Adrenal gland (tissue), 12 donors: ENCODE results near the gene ANKFN1. TPM values are rescaled to one million over a fixed set of nuclear protein-coding genes. Genes with fewer than 3 reads are reported as not detected.

Source experiments
- DNase-seq, 7 donors: peaks; one replicate each; pipeline ENCODE4 v3.0.0-alpha.2; 2019 to 2020
- H3K27ac ChIP-seq, 5 donors: fragments of 200-600 bp; sonication (generic) in 4 of 5; 1 replicate in 3 of 5; 2 replicates in 2 of 5; pipeline versions ENCODE4 v1.5.1 to v1.8.0; 2016 to 2020; ENCODE audit warnings: mild to moderate bottlenecking in 1 of 5
- H3K27me3 ChIP-seq: fragments of 200-600 bp; 2 replicates; pipeline ENCODE4 v1.8.0; 2021
- H3K36me3 ChIP-seq, 2 donors: fragments of 200-600 bp; replicated peaks in 1 of 2; 1 replicate in 1 of 2; 2 replicates in 1 of 2; pipeline versions ENCODE4 v1.5.1 to v1.8.0; 2018 to 2022
- H3K4me1 ChIP-seq, 2 donors: fragments of 200-600 bp; replicated peaks in 1 of 2; 1 replicate in 1 of 2; 2 replicates in 1 of 2; pipeline versions ENCODE4 v1.5.1 to v1.8.0; 2018 to 2021
- H3K4me3 ChIP-seq, 4 donors: fragments of 200-600 bp; sonication (generic) in 3 of 4; one replicate each; pipeline ENCODE4 v1.5.1; 2016 to 2018
- H3K9me3 ChIP-seq, 3 donors: fragments of 200-600 bp; sonication (generic) in 1 of 3; replicated peaks in 1 of 3; 1 replicate in 2 of 3; 2 replicates in 1 of 3; pipeline versions ENCODE4 v1.5.1 to v1.8.0; 2016 to 2021
- POLR2A ChIP-seq, 2 donors: fragments of 450-650 bp; IDR thresholded peaks; one replicate each; pipeline ENCODE4 v1.6.1; 2017; ENCODE audit warnings: antibody characterized with exemption in 2 of 2, mild to moderate bottlenecking in 2 of 2, moderate library complexity in 1 of 2
- WGBS, 4 donors: extraction: QIAGEN DNeasy Blood & Tissue Kit in 2 of 4; methylation state at CpG; one replicate each; pipeline versions ENCODE4 v1.1.5 to v1.1.7; 2013 to 2017; 5-methylcytosine and 5-hydroxymethylcytosine counted together
- intact Hi-C, 2 donors: fragments of 100-400 bp; cut with DNase I; formaldehyde crosslinking; loops; one replicate each; pipeline versions ENCODE4 v1.14.1 to v1.15.0; 2022 to 2023
- polyA plus RNA-seq, 3 donors: library from polyadenylated mRNA; stranded (reverse); fragments of 200-250 nt in 2 of 3; fragments of 350-450 nt in 1 of 3; fragmentation: Illumina TruSeq in 1 of 3; extraction: RNeasy Lipid Tissue Mini Kit (QIAGEN cat#74804) in 1 of 3; gene quantifications; one replicate each; pipeline ENCODE4 v1.2.3, GENCODE V29; 2013 to 2014
- total RNA-seq, 9 donors: library from RNA; depleted of rRNA in 4 of 9; stranded (reverse); fragments of >200 nt in 4 of 9; fragments of 120-200 nt in 1 of 9; fragmentation: NEBNext Ultra II Directional in 1 of 9; extraction: Animal tissue kit (Norgen Biotek cat#: 25700) in 1 of 9; gene quantifications; one replicate each; pipeline versions ENCODE4 v1.1.0 to v1.2.4, GENCODE V29; 2013 to 2023
- TF ChIP-seq, protein P1 (sequence below), 6 experiments: fragments of 450-650 bp in 4 of 6; fragments of 200-600 bp in 2 of 6; sonication (generic) in 1 of 6; IDR thresholded peaks; 1 replicate in 5 of 6; 2 replicates in 1 of 6; pipeline versions ENCODE4 v1.5.1 to v1.8.0; 2016 to 2021; ENCODE audit warnings: antibody characterized with exemption in 6 of 6, mild to moderate bottlenecking in 2 of 6, moderate library complexity in 1 of 6
- donor health status: healthy with polysubstance abuse.
- donor health status: Bipolar disorder and iron deficiency.
- donor health status: DM: yes; HTN: yes; CAD: no.
- donor health status: DM: no; HTN: no; CAD: no.
- donor health status: DM: no; HTN: no; CAD: no.
- donor health status: DM: yes; HTN: yes; CAD: no.

The ANKFN1 gene
- total and polyA plus RNA-seq, 12 donors, result 0.18 to 1.6 (median 0.41) TPM; not detected in 5

DNA sequence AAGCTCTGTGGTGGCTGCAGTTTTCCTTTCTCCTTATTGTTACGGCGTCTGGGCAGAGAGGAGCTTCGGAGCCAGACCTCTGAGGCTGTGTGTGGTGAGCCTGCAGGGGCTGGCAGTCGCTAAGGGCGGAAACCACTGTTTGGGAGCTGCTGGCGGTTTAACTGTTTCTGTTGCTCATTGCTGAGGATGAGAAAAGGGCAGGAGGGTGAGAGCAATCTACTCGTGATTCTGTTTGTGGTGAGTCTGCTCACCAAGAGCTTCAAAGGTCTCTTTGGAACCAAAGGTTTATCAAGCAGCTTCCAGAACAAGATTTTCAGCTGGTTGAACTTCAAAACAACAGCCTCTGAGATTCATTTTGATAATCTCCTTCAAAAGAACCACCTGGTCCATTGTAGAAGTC lies 143.9 kb downstream of the ANKFN1 start:
- Histone ChIP-seq H3K4me1 (no peaks in the 10 kb centered on the region), H3K9me3 (no peaks in the 10 kb centered on the region), H3K27me3 (no peaks in the 10 kb centered on the region), H3K4me3 (no peak overlapping the region), H3K36me3 (no peaks in the 10 kb centered on the region), H3K27ac (no peak overlapping the region)
- WGBS, 4 donors, result 11 to 22% (median 17%) methylated on average over 7 of the region's 7 CpGs
- intact Hi-C loops, result no loop called here
- no peak for DNase-seq
- TF ChIP-seq, protein P1, sequence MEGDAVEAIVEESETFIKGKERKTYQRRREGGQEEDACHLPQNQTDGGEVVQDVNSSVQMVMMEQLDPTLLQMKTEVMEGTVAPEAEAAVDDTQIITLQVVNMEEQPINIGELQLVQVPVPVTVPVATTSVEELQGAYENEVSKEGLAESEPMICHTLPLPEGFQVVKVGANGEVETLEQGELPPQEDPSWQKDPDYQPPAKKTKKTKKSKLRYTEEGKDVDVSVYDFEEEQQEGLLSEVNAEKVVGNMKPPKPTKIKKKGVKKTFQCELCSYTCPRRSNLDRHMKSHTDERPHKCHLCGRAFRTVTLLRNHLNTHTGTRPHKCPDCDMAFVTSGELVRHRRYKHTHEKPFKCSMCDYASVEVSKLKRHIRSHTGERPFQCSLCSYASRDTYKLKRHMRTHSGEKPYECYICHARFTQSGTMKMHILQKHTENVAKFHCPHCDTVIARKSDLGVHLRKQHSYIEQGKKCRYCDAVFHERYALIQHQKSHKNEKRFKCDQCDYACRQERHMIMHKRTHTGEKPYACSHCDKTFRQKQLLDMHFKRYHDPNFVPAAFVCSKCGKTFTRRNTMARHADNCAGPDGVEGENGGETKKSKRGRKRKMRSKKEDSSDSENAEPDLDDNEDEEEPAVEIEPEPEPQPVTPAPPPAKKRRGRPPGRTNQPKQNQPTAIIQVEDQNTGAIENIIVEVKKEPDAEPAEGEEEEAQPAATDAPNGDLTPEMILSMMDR (IDR thresholded peaks at IDR 0.05), result no peak
- no peak for TF ChIP-seq POLR2A (IDR thresholded peaks at IDR 0.05)

DNA sequence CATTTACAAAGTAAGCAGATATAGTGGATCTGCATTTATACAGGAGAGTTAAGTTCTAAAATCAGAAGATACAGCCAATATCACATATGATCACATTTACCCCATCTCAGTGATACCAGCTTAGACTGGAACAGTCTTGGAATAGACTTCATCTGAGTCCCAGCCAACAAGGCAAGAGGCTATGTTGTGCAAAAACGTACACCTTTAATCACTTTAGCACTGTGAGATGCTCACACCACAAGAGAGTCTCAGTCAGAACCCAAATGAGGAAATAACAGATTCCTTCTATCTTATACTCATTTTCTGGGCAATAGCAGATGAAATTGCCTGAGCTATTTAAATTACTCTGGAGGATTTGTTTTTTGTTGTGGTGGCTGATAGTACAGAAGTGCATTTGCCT lies 145.6 kb downstream of the ANKFN1 start:
- Histone ChIP-seq H3K9me3 (no peaks in the 10 kb centered on the region), H3K27ac (no peak overlapping the region), H3K27me3 (no peaks in the 10 kb centered on the region), H3K4me1 (no peaks in the 10 kb centered on the region), H3K4me3 (no peak overlapping the region), H3K36me3 (no peaks in the 10 kb centered on the region)
- 36 to 64% (median 48%) methylated on average over 1 of the region's 1 CpG for WGBS, 4 donors
- intact Hi-C loops, result no loop called here
- DNase-seq, result no peak
- TF ChIP-seq, protein P1 (IDR thresholded peaks at IDR 0.05), result no peak
- no peak for TF ChIP-seq POLR2A (IDR thresholded peaks at IDR 0.05)

DNA sequence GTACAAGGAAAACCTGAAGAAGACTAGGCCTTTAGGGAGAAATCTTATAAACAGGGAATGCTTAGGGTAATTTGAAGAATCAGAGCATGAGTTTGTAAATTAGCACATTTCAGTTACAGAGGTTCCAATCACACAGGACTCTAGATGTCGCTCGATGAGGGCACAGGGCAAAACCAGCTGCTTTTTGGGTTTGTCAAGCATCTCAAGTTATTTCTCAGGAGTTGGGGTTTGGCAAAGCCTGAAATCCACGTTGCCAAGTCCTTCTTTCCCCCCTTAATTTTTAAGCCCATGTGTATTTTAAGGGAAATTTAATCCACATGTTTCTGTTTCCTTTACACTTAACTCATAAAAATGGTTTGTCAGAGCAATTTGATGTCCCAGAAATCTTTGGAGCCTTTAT lies 146.9 kb downstream of the ANKFN1 start:
- no peak for DNase-seq
- WGBS, 4 donors, result 63 to 71% (median 67%) methylated on average over 3 of the region's 3 CpGs
- intact Hi-C loops, result no loop called here
- H3K4me3 ChIP-seq, result no peak overlapping the region
- no peaks in the 10 kb centered on the region for H3K4me1 ChIP-seq
- no peak overlapping the region for H3K27ac ChIP-seq
- H3K27me3 ChIP-seq, result no peaks in the 10 kb centered on the region
- TF ChIP-seq, protein P1 (IDR thresholded peaks at IDR 0.05), result no peak
- no peak for TF ChIP-seq POLR2A (IDR thresholded peaks at IDR 0.05)
- H3K9me3 ChIP-seq, result no peaks in the 10 kb centered on the region
- H3K36me3 ChIP-seq, result no peaks in the 10 kb centered on the region

DNA sequence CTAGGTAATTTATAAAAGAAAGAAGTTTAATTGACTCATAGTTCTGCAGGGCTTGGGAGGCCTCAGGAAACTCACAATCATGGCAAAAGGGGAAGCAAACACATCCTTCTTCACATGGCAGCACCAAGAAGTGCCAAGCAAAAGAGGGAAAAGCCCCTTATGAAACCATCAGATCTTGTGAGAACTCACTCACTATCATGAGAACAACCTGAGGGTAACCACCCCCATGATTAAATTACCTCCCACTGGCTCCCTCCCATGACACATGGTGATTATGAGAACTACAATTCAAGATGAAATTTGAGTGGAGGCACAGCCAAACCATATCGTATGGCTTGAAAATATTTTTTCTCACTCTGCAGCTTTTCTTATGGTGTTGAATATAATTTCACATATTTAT lies 151.7 kb downstream of the ANKFN1 start:
- Histone ChIP-seq H3K36me3 (no peaks in the 10 kb centered on the region), H3K9me3 (no peaks in the 10 kb centered on the region), H3K27ac (no peak overlapping the region), H3K4me3 (no peak overlapping the region), H3K27me3 (no peaks in the 10 kb centered on the region), H3K4me1 (no peaks in the 10 kb centered on the region)
- intact Hi-C loops, result no loop called here
- no peak for TF ChIP-seq POLR2A (IDR thresholded peaks at IDR 0.05)
- TF ChIP-seq, protein P1 (IDR thresholded peaks at IDR 0.05), result no peak
- DNase-seq, result no peak
- 74 to 84% (median 81%) methylated on average over 1 of the region's 1 CpG for WGBS, 4 donors
